ENCODE results near the gene CALM1. TPM values are rescaled to one million over a fixed set of nuclear protein-coding genes. Genes with fewer than 3 reads are reported as not detected.
A peak's percentile ranks its signal among the peaks of the same experiment; 100 is the strongest.

The CALM1 gene
- total RNA-seq, 2 experiments from 2014 or later, result 859 to 914 TPM

DNA sequence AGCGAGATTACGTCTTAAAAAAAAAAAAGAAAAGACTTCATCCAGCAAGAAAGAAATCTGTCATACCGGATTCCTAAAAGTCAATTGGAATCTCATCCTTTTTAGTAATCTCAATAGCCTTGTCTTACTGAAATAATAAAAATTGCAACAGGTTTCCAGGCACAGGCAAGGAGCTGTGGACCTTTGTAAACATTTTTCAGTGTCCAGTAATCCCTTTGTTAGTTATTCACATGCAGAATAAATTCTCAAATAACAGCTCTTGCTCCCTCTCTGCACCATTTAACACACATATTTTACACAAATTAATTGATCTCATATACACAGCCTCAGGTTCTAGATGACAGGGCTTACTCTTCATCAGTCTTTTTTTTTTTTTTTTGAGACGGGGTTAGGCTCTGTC is 22.0 kb upstream of the CALM1 start:
- DNase-seq, result no peak
- CTCF ChIA-PET, result interaction anchor here (0.6 to 1.0 kb wide), 6 partner anchors 25 to 1099 kb away, joined by 3 to 4 read pairs (median 3); no protein-coding TSS in a partner anchor
- no peak overlapping the region for H3K27ac Mint-ChIP-seq

GRCh38 chr14:90375934-90376333 is 20.9 kb upstream of the CALM1 start:
- POLR2A ChIA-PET, result no interaction called here
- Mint-ChIP-seq H3K9me3 (no peaks in the 10 kb centered on the region), H3K27me3 (no peaks in the 10 kb centered on the region)

More for the DNA sequence above, 22.0 kb upstream of the CALM1 start:
- peaks cover 3% of the 10 kb centered on the region for H3K4me1 Mint-ChIP-seq
- POLR2A ChIA-PET, result interaction anchor here (0.6 kb wide), 1 partner anchor 936 kb away, joined by 3 read pairs; no protein-coding TSS in a partner anchor
- H3K27me3 Mint-ChIP-seq, result no peaks in the 10 kb centered on the region
- no peak overlapping the region for H3K4me3 Mint-ChIP-seq
- no peaks in the 10 kb centered on the region for H3K36me3 Mint-ChIP-seq (ENCODE audit: low read depth)
- no peaks in the 10 kb centered on the region for H3K9me3 Mint-ChIP-seq

GRCh38 chr14:90378249-90378648 is 18.6 kb upstream of the CALM1 start:
- ChIA-PET POLR2A (no interaction called here), CTCF (interaction anchor here (0.7 to 1.3 kb wide), 2 partner anchors 21 to 34 kb away, joined by 4 read pairs; no protein-coding TSS in a partner anchor)
- no peak overlapping the region for H3K27ac Mint-ChIP-seq
- no peak for DNase-seq
- peaks cover 3% of the 10 kb centered on the region for H3K4me1 Mint-ChIP-seq
- no peak overlapping the region for H3K4me3 Mint-ChIP-seq
- peaks cover 2% of the 10 kb centered on the region for H3K36me3 Mint-ChIP-seq (ENCODE audit: low read depth)
- no peaks in the 10 kb centered on the region for H3K27me3 Mint-ChIP-seq
- H3K9me3 Mint-ChIP-seq, result no peaks in the 10 kb centered on the region

More at GRCh38 chr14:90375934-90376333, 20.9 kb upstream of the CALM1 start:
- Mint-ChIP-seq H3K36me3 (ENCODE audit: low read depth) (peaks cover 2% of the 10 kb centered on the region), H3K27ac (no peak overlapping the region), H3K4me3 (no peak overlapping the region), H3K4me1 (peaks cover 3% of the 10 kb centered on the region)
- CTCF ChIA-PET, result no interaction called here
- no peak for DNase-seq

- Mint-ChIP-seq H3K4me3 (no peak overlapping the region), H3K4me1 (peaks cover 5% of the 10 kb centered on the region)
- CTCF ChIA-PET, result interaction anchor here (0.7 to 1.3 kb wide), 2 partner anchors 21 to 35 kb away, joined by 4 read pairs; no protein-coding TSS in a partner anchor
Measured at GRCh38 chr14:90379106-90379505, 17.7 kb upstream of the CALM1 start.

DNA sequence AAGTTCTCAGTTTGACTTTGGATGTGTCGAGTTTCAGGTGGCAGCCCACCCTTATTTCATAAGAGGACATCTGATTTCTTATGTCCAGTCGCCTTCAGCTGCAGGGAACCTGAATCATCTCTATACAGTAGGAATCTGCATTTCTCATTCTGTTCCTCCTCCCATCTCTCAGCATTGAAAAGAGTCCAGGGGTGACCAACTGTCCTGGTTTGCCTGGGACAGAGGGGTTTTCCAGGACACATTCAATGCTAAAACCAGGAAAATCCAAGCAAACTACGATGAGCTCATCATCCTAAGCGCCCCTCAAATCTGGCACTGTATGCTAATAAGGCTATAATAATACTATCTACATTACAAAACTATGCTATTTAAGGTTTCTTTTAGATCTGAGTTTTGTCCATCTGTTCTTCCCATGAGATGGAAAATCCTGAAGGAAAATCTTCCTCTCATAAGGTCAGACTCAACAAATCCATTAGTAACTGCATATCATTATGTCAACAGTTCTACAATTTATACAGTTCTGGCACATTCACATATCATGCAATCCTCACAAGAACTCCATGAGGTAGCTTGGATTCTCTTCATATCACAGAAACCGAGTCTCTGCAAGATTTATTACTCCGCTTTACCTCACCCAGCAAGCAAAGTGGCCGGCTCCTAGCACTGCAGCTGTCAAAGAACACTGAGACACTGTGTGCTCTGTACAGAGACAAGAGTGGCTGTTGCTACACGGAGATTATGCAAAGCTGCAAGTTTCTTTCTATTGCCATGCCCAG is 15.6 kb upstream of the CALM1 start:
- Mint-ChIP-seq H3K4me1 (peaks cover 21% of the 10 kb centered on the region), H3K36me3 (ENCODE audit: low read depth) (peaks cover 2% of the 10 kb centered on the region), H3K27ac (no peak overlapping the region), H3K9me3 (no peaks in the 10 kb centered on the region), H3K4me3 (no peak overlapping the region), H3K27me3 (no peaks in the 10 kb centered on the region)
- POLR2A ChIA-PET, result no interaction called here
- CTCF ChIA-PET, result interaction anchor here (1.6 kb wide), 1 partner anchor 19 kb away, joined by 8 read pairs; no protein-coding TSS in a partner anchor
- DNase-seq, result no peak

More at GRCh38 chr14:90379106-90379505, 17.7 kb upstream of the CALM1 start:
- Mint-ChIP-seq H3K36me3 (ENCODE audit: low read depth) (peaks cover 2% of the 10 kb centered on the region), H3K27ac (no peak overlapping the region), H3K9me3 (no peaks in the 10 kb centered on the region), H3K27me3 (no peaks in the 10 kb centered on the region)
- DNase-seq, result no peak
- POLR2A ChIA-PET, result no interaction called here

- Mint-ChIP-seq H3K27me3 (no peaks in the 10 kb centered on the region), H3K4me1 (peaks cover 24% of the 10 kb centered on the region), H3K4me3 (no peak overlapping the region), H3K27ac (no peak overlapping the region), H3K36me3 (ENCODE audit: low read depth) (peaks cover 3% of the 10 kb centered on the region), H3K9me3 (no peaks in the 10 kb centered on the region)
- ChIA-PET POLR2A (interaction anchor here (0.8 to 1.2 kb wide), 2 partner anchors 15 to 887 kb away, joined by 3 to 10 read pairs; partner anchors contain the start of gene CALM1), CTCF (interaction anchor here (1.0 to 3.0 kb wide), 2 partner anchors 15 to 17 kb away, joined by 4 to 26 read pairs; partner anchors contain the start of gene CALM1)
- peak; percentile 45 for DNase-seq
Measured at GRCh38 chr14:90381999-90382451, 14.8 kb upstream of the CALM1 start.

DNA sequence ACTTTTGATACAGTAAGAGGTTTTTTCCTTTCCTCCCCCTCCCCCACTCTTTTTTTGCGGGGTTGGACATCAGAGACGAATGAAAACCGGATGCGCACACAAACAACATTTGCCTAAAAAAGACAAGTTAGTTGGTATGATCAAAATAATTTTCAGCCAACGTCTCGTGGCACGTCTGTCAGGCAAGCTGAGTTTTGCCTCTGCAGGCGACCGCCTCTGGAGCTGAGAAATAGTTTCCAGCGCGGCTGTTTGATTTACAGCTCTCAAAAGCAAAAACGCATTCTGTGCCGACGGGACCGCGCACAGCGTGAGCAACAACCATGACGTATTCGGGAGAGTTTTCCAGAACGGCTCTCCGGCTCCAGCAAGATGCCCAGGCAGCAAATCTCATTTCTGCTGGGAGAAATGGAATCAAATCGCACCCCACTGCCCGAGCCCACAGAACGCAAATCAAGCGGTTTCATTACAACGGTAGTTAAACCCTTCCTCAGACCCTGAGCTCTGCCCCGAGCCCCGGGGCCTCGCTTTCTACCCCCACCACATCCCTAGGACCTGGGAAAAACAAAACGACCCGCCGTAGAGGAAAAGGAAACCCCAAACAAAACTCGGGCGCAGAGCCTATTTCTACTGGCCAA is 14.2 kb upstream of the CALM1 start:
- H3K4me3 Mint-ChIP-seq, result no peak overlapping the region
- no peak overlapping the region for H3K27ac Mint-ChIP-seq
- POLR2A ChIA-PET, result interaction anchor here (0.6 to 1.2 kb wide), 4 partner anchors 15 to 886 kb away, joined by 3 to 10 read pairs (median 3); partner anchors contain the start of gene CALM1
- DNase-seq, result peak; percentile 77
- H3K36me3 Mint-ChIP-seq (ENCODE audit: low read depth), result peaks cover 3% of the 10 kb centered on the region
- CTCF ChIA-PET, result interaction anchor here (1.0 to 3.0 kb wide), 2 partner anchors 15 to 17 kb away, joined by 4 to 26 read pairs; partner anchors contain the start of gene CALM1
- peaks cover 24% of the 10 kb centered on the region for H3K4me1 Mint-ChIP-seq
- H3K9me3 Mint-ChIP-seq, result no peaks in the 10 kb centered on the region
- no peaks in the 10 kb centered on the region for H3K27me3 Mint-ChIP-seq

DNA sequence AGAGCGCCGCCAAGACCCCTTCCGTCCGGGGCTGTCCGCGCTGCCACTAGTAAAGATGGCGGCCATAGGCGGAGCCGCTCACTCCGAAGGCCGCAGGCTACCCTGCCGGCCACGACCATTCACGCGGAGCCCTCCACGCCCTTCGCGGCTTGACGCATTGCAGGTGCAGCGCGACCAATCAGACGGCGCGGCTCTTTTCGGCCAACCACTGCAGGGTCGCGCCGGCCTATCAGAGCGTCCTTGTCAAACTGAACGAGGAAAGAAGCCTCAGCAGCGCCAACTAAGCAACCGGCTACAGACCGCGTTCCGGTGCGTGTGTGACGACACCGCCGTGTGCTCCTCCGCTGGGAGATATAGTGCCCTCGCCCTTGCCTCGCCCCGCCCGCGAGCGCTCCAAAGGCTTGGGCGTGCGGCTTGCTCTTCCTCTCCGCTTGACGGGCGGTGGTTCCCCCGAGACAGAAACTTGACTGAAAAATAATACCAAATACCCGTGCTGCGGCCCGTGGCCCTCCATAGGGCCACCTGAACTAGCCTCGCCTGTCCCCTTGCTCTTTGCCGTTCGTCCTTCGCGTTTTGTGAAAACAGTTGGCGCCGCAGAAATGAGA is 13.6 kb upstream of the CALM1 start:
- H3K36me3 Mint-ChIP-seq (ENCODE audit: low read depth), result peaks cover 3% of the 10 kb centered on the region
- peak; percentile 99 for DNase-seq
- H3K9me3 Mint-ChIP-seq, result no peaks in the 10 kb centered on the region
- no peak overlapping the region for H3K27ac Mint-ChIP-seq
- ChIA-PET CTCF (interaction anchor here (0.9 to 3.0 kb wide), 3 partner anchors 14 to 19 kb away, joined by 3 to 26 read pairs (median 3); partner anchors contain the start of gene CALM1), POLR2A (interaction anchor here (0.6 to 1.3 kb wide), 5 partner anchors 13 to 178 kb away, joined by 3 to 11 read pairs (median 3); partner anchors contain the start of gene CALM1)
- H3K4me1 Mint-ChIP-seq, result peaks cover 24% of the 10 kb centered on the region
- H3K27me3 Mint-ChIP-seq, result no peaks in the 10 kb centered on the region
- no peak overlapping the region for H3K4me3 Mint-ChIP-seq

GRCh38 chr14:90383731-90384542 is 12.9 kb upstream of the CALM1 start:
- H3K36me3 Mint-ChIP-seq (ENCODE audit: low read depth), result peaks cover 3% of the 10 kb centered on the region
- no peak overlapping the region for H3K27ac Mint-ChIP-seq
- no peaks in the 10 kb centered on the region for H3K9me3 Mint-ChIP-seq
- peak; percentile 82 for DNase-seq
- peaks cover 27% of the 10 kb centered on the region for H3K4me1 Mint-ChIP-seq
- ChIA-PET CTCF (interaction anchor here (0.6 to 3.0 kb wide), 4 partner anchors 13 to 32 kb away, joined by 3 to 26 read pairs (median 3); partner anchors contain the start of gene CALM1), POLR2A (interaction anchor here (1.0 to 1.3 kb wide), 2 partner anchors 13 to 20 kb away, joined by 3 to 11 read pairs; partner anchors contain the start of gene CALM1)
- no peak overlapping the region for H3K4me3 Mint-ChIP-seq
- no peaks in the 10 kb centered on the region for H3K27me3 Mint-ChIP-seq

- peaks cover 26% of the 10 kb centered on the region for H3K4me1 Mint-ChIP-seq
- no peak overlapping the region for H3K27ac Mint-ChIP-seq
- peak; percentile 56 for DNase-seq
- H3K4me3 Mint-ChIP-seq, result no peak overlapping the region
- H3K27me3 Mint-ChIP-seq, result no peaks in the 10 kb centered on the region
- H3K9me3 Mint-ChIP-seq, result peaks cover under 1% of the 10 kb centered on the region
- ChIA-PET POLR2A (interaction anchor here (1.0 to 1.3 kb wide), 2 partner anchors 12 to 20 kb away, joined by 3 to 11 read pairs; partner anchors contain the start of gene CALM1), CTCF (interaction anchor here (0.6 to 3.0 kb wide), 4 partner anchors 15 to 31 kb away, joined by 3 to 26 read pairs (median 6); no protein-coding TSS in a partner anchor)
- H3K36me3 Mint-ChIP-seq (ENCODE audit: low read depth), result peaks cover 3% of the 10 kb centered on the region
Measured at GRCh38 chr14:90384543-90384911, 12.3 kb upstream of the CALM1 start.

DNA sequence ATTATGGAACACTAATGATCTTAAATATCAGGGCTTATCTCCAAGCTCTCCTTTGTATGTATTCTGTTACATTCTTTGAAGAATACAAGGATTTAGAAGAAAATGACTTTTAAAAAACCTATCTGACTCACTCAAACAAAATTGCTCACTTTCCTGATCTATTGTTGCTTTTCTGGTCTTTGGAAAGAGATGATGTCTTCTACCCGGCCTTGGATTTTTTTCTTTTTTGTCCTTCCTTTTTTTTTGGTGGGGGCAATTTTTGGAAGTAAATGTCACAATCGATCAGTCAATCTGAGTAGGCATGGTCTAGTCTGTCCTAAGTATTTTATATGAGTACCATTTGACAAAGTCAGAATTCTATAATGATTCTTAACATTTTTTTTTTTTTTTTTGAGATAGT is 10.5 kb upstream of the CALM1 start:
- Mint-ChIP-seq H3K36me3 (ENCODE audit: low read depth) (peaks cover 1% of the 10 kb centered on the region), H3K9me3 (peaks cover 5% of the 10 kb centered on the region), H3K4me1 (peaks cover 27% of the 10 kb centered on the region), H3K27me3 (no peaks in the 10 kb centered on the region), H3K4me3 (no peak overlapping the region), H3K27ac (no peak overlapping the region)
- ChIA-PET POLR2A (no interaction called here), CTCF (interaction anchor here (2.6 kb wide), 1 partner anchor 13 kb away, joined by 9 read pairs; no protein-coding TSS in a partner anchor)
- DNase-seq, result no peak

Measured in activated CD4-positive, alpha-beta T cell treated with anti-CD3 and anti-CD28 coated beads, Interleukin-2, amount 10 ng/mL, durations not matched to agents 7 days and 5 days (primary cell).